ENCODE measurements around the gene ABLIM1. TPM values are rescaled to one million over a fixed set of nuclear protein-coding genes. Genes with fewer than 3 reads are reported as not detected.

ABLIM1 gene
- total RNA-seq, 6 experiments from 2014 or later, result 38.8 to 76.5 (median 50.6) TPM

GRCh38 chr10:114398587-114399331 lies 259.3 kb downstream of the ABLIM1 start:
- peaks cover 0 to 12% of the 10 kb centered on the region in 2 donors for H3K27me3 ChIP-seq
- intact Hi-C loops (cut with DNase I), result no loop called here
- no peak for TF ChIP-seq POLR2A (IDR thresholded peaks at IDR 0.05)
- TF ChIP-seq, protein P1, sequence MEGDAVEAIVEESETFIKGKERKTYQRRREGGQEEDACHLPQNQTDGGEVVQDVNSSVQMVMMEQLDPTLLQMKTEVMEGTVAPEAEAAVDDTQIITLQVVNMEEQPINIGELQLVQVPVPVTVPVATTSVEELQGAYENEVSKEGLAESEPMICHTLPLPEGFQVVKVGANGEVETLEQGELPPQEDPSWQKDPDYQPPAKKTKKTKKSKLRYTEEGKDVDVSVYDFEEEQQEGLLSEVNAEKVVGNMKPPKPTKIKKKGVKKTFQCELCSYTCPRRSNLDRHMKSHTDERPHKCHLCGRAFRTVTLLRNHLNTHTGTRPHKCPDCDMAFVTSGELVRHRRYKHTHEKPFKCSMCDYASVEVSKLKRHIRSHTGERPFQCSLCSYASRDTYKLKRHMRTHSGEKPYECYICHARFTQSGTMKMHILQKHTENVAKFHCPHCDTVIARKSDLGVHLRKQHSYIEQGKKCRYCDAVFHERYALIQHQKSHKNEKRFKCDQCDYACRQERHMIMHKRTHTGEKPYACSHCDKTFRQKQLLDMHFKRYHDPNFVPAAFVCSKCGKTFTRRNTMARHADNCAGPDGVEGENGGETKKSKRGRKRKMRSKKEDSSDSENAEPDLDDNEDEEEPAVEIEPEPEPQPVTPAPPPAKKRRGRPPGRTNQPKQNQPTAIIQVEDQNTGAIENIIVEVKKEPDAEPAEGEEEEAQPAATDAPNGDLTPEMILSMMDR (IDR thresholded peaks at IDR 0.05), result no peak
- 48% methylated on average over 5 of the region's 10 CpGs for WGBS (ENCODE audit: insufficient coverage, low coverage, low lambda C conversion rate, missing lambda C conversion rate)
- H3K4me1 ChIP-seq, result peaks cover 0 to 2% (median 0%) of the 10 kb centered on the region in 4 donors
- H3K4me3 ChIP-seq, result no peak overlapping the region
- DNase-seq (no peak), ATAC-seq (no peak)
- H3K27ac ChIP-seq, result no peak overlapping the region
- H3K9me3 ChIP-seq, result no peaks in the 10 kb centered on the region
- no peaks in the 10 kb centered on the region for H3K36me3 ChIP-seq

DNA sequence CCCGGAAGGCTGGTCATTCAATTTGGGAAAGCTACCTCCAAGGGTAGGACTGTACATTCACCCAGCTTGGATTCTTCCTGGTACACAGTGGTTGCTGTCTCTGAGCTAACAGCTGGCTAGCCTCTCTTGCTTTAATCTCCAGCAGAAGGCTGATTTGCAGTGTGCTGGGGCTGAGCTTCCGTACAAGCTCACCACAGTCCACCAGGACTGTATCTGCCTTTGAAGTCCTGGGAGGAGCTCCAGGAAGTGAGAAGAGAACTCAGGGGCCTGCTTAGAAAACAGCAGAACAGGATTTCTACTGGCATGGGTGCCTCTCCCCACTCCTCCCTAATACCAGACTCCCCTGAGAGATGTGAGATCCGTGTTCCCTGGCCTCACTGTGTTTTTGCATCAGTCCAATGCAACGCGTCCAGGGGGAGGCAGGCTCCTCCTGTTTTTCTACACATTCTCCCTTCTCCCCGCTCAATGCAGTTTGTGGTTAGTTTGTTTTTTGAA lies 260.4 kb downstream of the ABLIM1 start:
- H3K36me3 ChIP-seq, result no peaks in the 10 kb centered on the region
- WGBS (ENCODE audit: insufficient coverage, low coverage, low lambda C conversion rate, missing lambda C conversion rate), result 54% methylated on average over 6 of the region's 6 CpGs
- H3K9me3 ChIP-seq, result no peaks in the 10 kb centered on the region
- no peak for DNase-seq
- H3K27me3 ChIP-seq, result peaks cover 0 to 5% of the 10 kb centered on the region in 2 donors
- H3K4me1 ChIP-seq, result no peaks in the 10 kb centered on the region
- H3K4me3 ChIP-seq, result no peak overlapping the region
- ATAC-seq, result peak in 2 of 4 donors; percentile 15 to 28
- H3K27ac ChIP-seq, result no peak overlapping the region
- no peak for TF ChIP-seq POLR2A (IDR thresholded peaks at IDR 0.05)
- intact Hi-C loops (cut with DNase I), result no loop called here

DNA sequence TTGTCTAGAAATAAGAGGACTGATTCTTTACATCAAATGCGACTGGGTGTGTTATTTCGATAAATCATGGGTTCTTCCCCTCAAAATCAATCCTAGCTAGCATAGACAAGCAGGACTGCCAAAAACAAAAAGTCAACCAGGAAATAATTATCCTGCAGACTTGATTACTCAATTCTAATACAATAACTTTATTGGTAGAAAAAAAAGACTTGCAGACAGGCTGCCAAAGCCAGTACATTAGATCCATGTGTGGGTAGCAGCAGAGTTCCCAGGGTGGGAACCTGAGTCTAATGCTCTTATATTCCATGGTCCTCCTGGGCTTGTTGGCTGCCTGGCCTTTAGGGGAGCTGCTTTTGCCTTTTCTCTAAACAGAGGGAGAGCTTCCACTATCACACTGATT lies 261.6 kb downstream of the ABLIM1 start:
- H3K4me1 ChIP-seq, result no peaks in the 10 kb centered on the region
- intact Hi-C loops (cut with DNase I), result no loop called here
- no peak for ATAC-seq

GRCh38 chr10:114395366-114396022 lies 262.6 kb downstream of the ABLIM1 start:
- 23% methylated on average over 2 of the region's 6 CpGs for WGBS (ENCODE audit: insufficient coverage, low coverage, low lambda C conversion rate, missing lambda C conversion rate)
- ATAC-seq, result no peak
- TF ChIP-seq, protein P1 (IDR thresholded peaks at IDR 0.05), result no peak
- TF ChIP-seq POLR2A (IDR thresholded peaks at IDR 0.05), result no peak
- no peaks in the 10 kb centered on the region for H3K36me3 ChIP-seq
- intact Hi-C loops (cut with DNase I), result no loop called here
- no peak for DNase-seq
- H3K9me3 ChIP-seq, result no peaks in the 10 kb centered on the region
- peaks cover 0 to 5% of the 10 kb centered on the region in 2 donors for H3K27me3 ChIP-seq
- H3K4me1 ChIP-seq, result no peaks in the 10 kb centered on the region
- no peak overlapping the region for H3K27ac ChIP-seq
- no peak overlapping the region for H3K4me3 ChIP-seq

More for the DNA sequence above, 261.6 kb downstream of the ABLIM1 start:
- 88% methylated on average over 2 of the region's 2 CpGs for WGBS (ENCODE audit: insufficient coverage, low coverage, low lambda C conversion rate, missing lambda C conversion rate)
- no peaks in the 10 kb centered on the region for H3K36me3 ChIP-seq
- DNase-seq, result no peak
- no peaks in the 10 kb centered on the region for H3K9me3 ChIP-seq
- TF ChIP-seq, protein P1 (IDR thresholded peaks at IDR 0.05), result no peak
- no peak for TF ChIP-seq POLR2A (IDR thresholded peaks at IDR 0.05)
- no peak overlapping the region for H3K27ac ChIP-seq
- H3K4me3 ChIP-seq, result no peak overlapping the region
- H3K27me3 ChIP-seq, result peaks cover 0 to 5% of the 10 kb centered on the region in 2 donors

DNA sequence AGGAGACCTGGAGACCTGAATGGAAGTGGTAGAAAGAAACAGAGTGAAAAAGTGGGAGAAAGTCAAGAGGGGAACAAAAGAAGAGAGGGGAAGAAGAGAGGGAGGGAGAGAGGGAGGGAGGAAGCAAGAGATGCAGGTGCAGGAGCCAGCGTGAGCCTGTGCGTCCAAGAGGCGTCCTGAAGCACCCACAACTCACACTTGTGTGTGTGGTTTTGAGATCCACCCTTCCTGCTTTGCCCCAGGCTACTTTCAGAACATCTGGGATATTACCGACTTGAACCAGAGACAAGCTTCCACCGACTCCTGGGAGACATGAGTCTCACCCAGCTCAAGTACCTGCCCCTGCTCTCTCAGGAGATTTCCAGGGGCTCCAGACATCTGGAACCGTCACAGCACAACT lies 263.5 kb downstream of the ABLIM1 start:
- no peaks in the 10 kb centered on the region for H3K9me3 ChIP-seq
- intact Hi-C loops (cut with DNase I), result no loop called here
- no peak overlapping the region for H3K27ac ChIP-seq
- no peaks in the 10 kb centered on the region for H3K27me3 ChIP-seq
- DNase-seq, result no peak
- H3K4me1 ChIP-seq, result no peaks in the 10 kb centered on the region
- no peak for TF ChIP-seq POLR2A (IDR thresholded peaks at IDR 0.05)
- TF ChIP-seq, protein P1 (IDR thresholded peaks at IDR 0.05), result no peak
- WGBS (ENCODE audit: insufficient coverage, low coverage, low lambda C conversion rate, missing lambda C conversion rate), result 61% methylated on average over 5 of the region's 6 CpGs
- H3K4me3 ChIP-seq, result no peak overlapping the region
- no peak for ATAC-seq
- no peaks in the 10 kb centered on the region for H3K36me3 ChIP-seq
